ENCODE results near the gene MARCHF5. TPM values are rescaled to one million over a fixed set of nuclear protein-coding genes. Genes with fewer than 3 reads are reported as not detected.

The MARCHF5 gene
- total RNA-seq, 1 experiment from 2014 or later, result 59.1 TPM

DNA sequence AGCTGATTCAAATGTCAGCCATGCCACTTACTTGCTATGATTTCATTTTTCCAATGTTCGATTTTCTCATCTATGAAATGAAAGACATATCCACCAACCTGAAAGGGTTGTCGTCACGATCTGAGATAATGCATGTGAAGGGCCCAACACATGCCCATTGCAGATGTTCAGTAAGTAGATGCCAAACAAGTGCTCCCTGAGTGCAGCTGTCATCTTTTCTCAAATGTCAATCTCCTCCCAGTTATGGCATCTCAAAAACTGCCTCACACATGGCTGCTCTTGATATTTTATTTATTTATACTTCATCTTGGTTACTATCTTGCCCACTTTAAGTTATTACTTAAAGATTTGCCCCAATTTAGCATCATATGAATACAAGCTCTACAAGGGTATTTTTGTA is 16.9 kb upstream of the MARCHF5 start:
- H3K79me2 ChIP-seq (ENCODE audit: insufficient read depth, low read length), result no peaks in the 10 kb centered on the region
- no peaks in the 10 kb centered on the region for H3K9me3 ChIP-seq (ENCODE audit: control insufficient read depth in 1 of 2, insufficient read depth in 1 of 2, low read depth in 1 of 2, low read length in 2 of 2)
- no peaks in the 10 kb centered on the region for H3K4me1 ChIP-seq (ENCODE audit: control insufficient read depth in 1 of 2, insufficient read depth in 2 of 2, low read length in 2 of 2)
- intact Hi-C loops (cut with micrococcal nuclease), result no loop called here
- RAD21 ChIA-PET (ENCODE audit: low non-redundant PET in 1 of 2, low total read pairs in 2 of 2, uncharacterized antibody in 2 of 2, unreplicated experiment in 2 of 2), result no interaction called here
- no peaks in the 10 kb centered on the region for H3K27me3 ChIP-seq (ENCODE audit: insufficient read depth, low read length)
- no peak overlapping the region for H3K4me2 ChIP-seq (ENCODE audit: low read length)
- no peak for DNase-seq (ENCODE audit: low read depth, low spot score)
- BruUV-seq (replicated peaks), result no TSS peak
- no peaks in the 10 kb centered on the region for H3K9me2 ChIP-seq (ENCODE audit: insufficient read depth)
- no peak overlapping the region for H2AFZ ChIP-seq (ENCODE audit: low read depth, low read length, poor library complexity, severe bottlenecking)
- no peak overlapping the region for H3K4me3 ChIP-seq (replicated peaks in 1 of 2; ENCODE audit: low read depth in 1 of 2, low read length in 2 of 2)
- TF ChIP-seq TCF7L2 (IDR thresholded peaks at IDR 0.05; ENCODE audit: borderline replicate concordance, extremely low read depth, insufficient read depth, insufficient read length) (no peak), JUND (IDR thresholded peaks at IDR 0.05) (no peak), ZNF274 (IDR thresholded peaks at IDR 0.05; ENCODE audit: low read depth, low read length) (no peak), ZBTB33 (IDR thresholded peaks at IDR 0.05; ENCODE audit: extremely low read depth, insufficient replicate concordance, low read length) (no peak), RAD21 (IDR thresholded peaks at IDR 0.05; ENCODE audit: low read depth) (no peak), POLR2AphosphoS5 (IDR thresholded peaks at IDR 0.05; ENCODE audit: low read depth, low read length) (no peak), YY1 (IDR thresholded peaks at IDR 0.05; ENCODE audit: extremely low read depth, insufficient replicate concordance, low read depth, low read length) (no peak), ATF3 (IDR thresholded peaks at IDR 0.05) (no peak), SRF (IDR thresholded peaks at IDR 0.05; ENCODE audit: low read depth) (no peak), ELF1 (IDR thresholded peaks at IDR 0.05; ENCODE audit: borderline replicate concordance, low read depth) (no peak), SP1 (IDR thresholded peaks at IDR 0.05; ENCODE audit: low read depth) (no peak), CTCF (IDR thresholded peaks at IDR 0.05 in 2 of 3, conservative IDR thresholded peaks at IDR 0.05 in 1 of 3; ENCODE audit: borderline replicate concordance in 1 of 3, insufficient read depth in 1 of 3, low read depth in 2 of 3, low read length in 2 of 3) (no peak), ZFX (IDR thresholded peaks at IDR 0.05) (no peak), POLR2A (IDR thresholded peaks at IDR 0.05; ENCODE audit: borderline replicate concordance, extremely low read depth, insufficient read depth, insufficient read length) (no peak), EZH2 (IDR thresholded peaks at IDR 0.05) (no peak)
- H3K27ac ChIP-seq (ENCODE audit: low read depth, low read length), result no peak overlapping the region
- no peak overlapping the region for H3K9ac ChIP-seq (ENCODE audit: low read length)
- no peaks in the 10 kb centered on the region for H4K20me1 ChIP-seq (ENCODE audit: insufficient read depth)
- no peaks in the 10 kb centered on the region for H3K36me3 ChIP-seq (ENCODE audit: control insufficient read depth in 1 of 2, insufficient read depth in 2 of 2, low read length in 2 of 2)
- CTCF ChIA-PET, result no interaction called here
- POLR2A ChIA-PET, result no interaction called here
- ATAC-seq, result no peak
